PC-3 (cell line): ENCODE data around the gene ZNF684.

ENCODE experiments used
- CTCF ChIP-seq: fragments of 300-600 bp; sonication (generic); conservative IDR thresholded peaks from 2 replicates; pipeline ENCODE4 v1.5.1; 2017; ENCODE audit warnings: antibody characterized with exemption, low read depth, mild to moderate bottlenecking, low read length
- EZH2 ChIP-seq: fragments of 300-600 bp; sonication (generic); IDR thresholded peaks from one replicate; pipeline ENCODE4 v1.6.1; 2017; ENCODE audit warnings: antibody characterized with exemption, mild to moderate bottlenecking, low read length; ENCODE audit not compliant: unreplicated experiment
- EZH2phosphoT487 ChIP-seq: fragments of 300-600 bp; sonication (generic); IDR thresholded peaks from 2 replicates; pipeline ENCODE4 v1.6.1; 2018; ENCODE audit warnings: mild to moderate bottlenecking, antibody characterized with exemption, low read length, borderline replicate concordance

- no peak for TF ChIP-seq CTCF
- no peak for TF ChIP-seq EZH2phosphoT487
- TF ChIP-seq EZH2, result no peak
Measured at GRCh38 chr1:40535732-40536131, 4.3 kb downstream of the ZNF684 start.
